PC-9 (cell line): ENCODE data around the gene CTNNA3. TPM values are rescaled to one million over a fixed set of nuclear protein-coding genes. Genes with fewer than 3 reads are reported as not detected.

Experiments used
- BruUV-seq: library from RNA; stranded (reverse); fragments of 400-500 nt; replicated peaks from 2 replicates; lab custom pipeline; 2021; lab: Mats Ljungman, UMichigan
- CTCF ChIA-PET: fragments of 300-600 bp; sonication (Branson Sonifier 250); formaldehyde crosslinking; loops from one replicate; lab custom pipeline; 2022; ENCODE audit warnings: antibody characterized with exemption; lab: Charles Lee
- POLR2A ChIA-PET: fragments of 300-600 bp; sonication (Branson Sonifier 250); formaldehyde crosslinking; loops from one replicate; lab custom pipeline; 2022; ENCODE audit warnings: antibody characterized with exemption; ENCODE audit not compliant: unreplicated experiment; lab: Charles Lee
- DNase-seq, 2 experiments: peaks; one replicate each; pipeline versions ENCODE4 v3.0.0 to v3.0.0-alpha.2; 2015 to 2022; ENCODE audit warnings: mixed read lengths in 1 of 2
- H2AFZ ChIP-seq: fragments of 200-600 bp; sonication (generic); 2 replicates; pipeline ENCODE4 v1.8.1; 2017; ENCODE audit warnings: antibody characterized with exemption
- H3F3A ChIP-seq: fragments of 200-600 bp; sonication (generic); 2 replicates; pipeline ENCODE4 v1.8.1; 2017; ENCODE audit warnings: antibody characterized with exemption, mild to moderate bottlenecking, low read depth; ENCODE audit not compliant: insufficient read depth
- H3K27ac ChIP-seq: fragments of 200-600 bp; sonication (generic); 2 replicates; pipeline ENCODE4 v1.6.1; 2016; ENCODE audit warnings: mixed run types
- H3K27me3 ChIP-seq: fragments of 200-600 bp; sonication (generic); 2 replicates; pipeline ENCODE4 v1.6.1; 2016; ENCODE audit warnings: low read depth, mixed run types; ENCODE audit not compliant: insufficient read depth
- H3K36me3 ChIP-seq: fragments of 200-600 bp; sonication (generic); 2 replicates; pipeline ENCODE4 v1.6.1; 2016; ENCODE audit warnings: low read depth, mixed run types
- H3K4me1 ChIP-seq: fragments of 200-600 bp; sonication (generic); replicated peaks from 2 replicates; pipeline ENCODE4 v1.6.1; 2016; ENCODE audit warnings: mixed run types; ENCODE audit not compliant: insufficient read depth
- H3K4me2 ChIP-seq: fragments of 200-600 bp; sonication (generic); 2 replicates; pipeline ENCODE4 v1.6.1; 2017; ENCODE audit warnings: mixed run types
- H3K4me3 ChIP-seq: fragments of 200-600 bp; sonication (generic); 2 replicates; pipeline ENCODE4 v1.6.1; 2016; ENCODE audit warnings: mixed run types
- H3K79me2 ChIP-seq: fragments of 200-600 bp; sonication (generic); 2 replicates; pipeline ENCODE4 v1.6.1; 2017; ENCODE audit warnings: low read depth, mixed run types
- H3K9me2 ChIP-seq: fragments of 200-600 bp; sonication (generic); 2 replicates; pipeline ENCODE4 v1.8.1; 2017; ENCODE audit warnings: mild to moderate bottlenecking; ENCODE audit not compliant: insufficient read depth
- H3K9me3 ChIP-seq: fragments of 200-600 bp; sonication (generic); 2 replicates; pipeline ENCODE4 v1.8.1; 2016; ENCODE audit warnings: low read depth; ENCODE audit not compliant: insufficient read depth
- H4K20me1 ChIP-seq: fragments of 200-600 bp; sonication (generic); 2 replicates; pipeline ENCODE4 v1.8.1; 2017; ENCODE audit not compliant: insufficient read depth
- CTCF ChIP-seq: fragments of 200-600 bp; sonication (generic); conservative IDR thresholded peaks from 2 replicates; pipeline ENCODE4 v1.6.1; 2017; ENCODE audit warnings: mixed run types, antibody characterized with exemption, mild to moderate bottlenecking, moderate library complexity
- EZH2 ChIP-seq: fragments of 200-600 bp; sonication (generic); IDR thresholded peaks from 2 replicates; pipeline ENCODE4 v1.8.0; 2017; ENCODE audit warnings: antibody characterized with exemption, low read depth
- intact Hi-C: fragments of 100-400 bp; cut with micrococcal nuclease; formaldehyde crosslinking; loops from one replicate; pipeline ENCODE4 v1.10.0; 2022; ENCODE audit not compliant: unreplicated experiment
- total RNA-seq: library from RNA; stranded (reverse); gene quantifications from 2 replicates; pipeline ENCODE4 v1.2.3, GENCODE V29; 2021

CTNNA3 gene
- total RNA-seq, 1 experiment from 2014 or later, result not detected

- H3K4me2 ChIP-seq, result no peak overlapping the region
- no peak for DNase-seq
- no TSS peak for BruUV-seq
- CTCF ChIA-PET, result no interaction called here
- H3K9me2 ChIP-seq, result no peaks in the 10 kb centered on the region
- H3K4me3 ChIP-seq, result no peak overlapping the region
- no peaks in the 10 kb centered on the region for H3F3A ChIP-seq
- H4K20me1 ChIP-seq, result no peaks in the 10 kb centered on the region
- H3K79me2 ChIP-seq, result no peaks in the 10 kb centered on the region
- H3K36me3 ChIP-seq, result no peaks in the 10 kb centered on the region
- H3K27ac ChIP-seq, result no peak overlapping the region
- no peak for TF ChIP-seq CTCF
- TF ChIP-seq EZH2, result no peak
- intact Hi-C loops, result no loop called here
- POLR2A ChIA-PET, result no interaction called here
- no peaks in the 10 kb centered on the region for H3K9me3 ChIP-seq
- H3K4me1 ChIP-seq, result no peaks in the 10 kb centered on the region
- no peak overlapping the region for H2AFZ ChIP-seq
- H3K27me3 ChIP-seq, result no peaks in the 10 kb centered on the region
These were observed 609.5 kb downstream of the CTNNA3 start for GRCh38 chr10:67086327-67087134.

- H2AFZ ChIP-seq, result no peak overlapping the region
- CTCF ChIA-PET, result no interaction called here
- DNase-seq, result no peak
- H3K9me3 ChIP-seq, result no peaks in the 10 kb centered on the region
- no peak overlapping the region for H3K4me3 ChIP-seq
- H3K4me1 ChIP-seq, result no peaks in the 10 kb centered on the region
- H3F3A ChIP-seq, result no peaks in the 10 kb centered on the region
- H3K79me2 ChIP-seq, result no peaks in the 10 kb centered on the region
- H3K9me2 ChIP-seq, result no peaks in the 10 kb centered on the region
- no peak overlapping the region for H3K4me2 ChIP-seq
- no peaks in the 10 kb centered on the region for H4K20me1 ChIP-seq
- TF ChIP-seq EZH2, result no peak
- no peak for TF ChIP-seq CTCF
- no peaks in the 10 kb centered on the region for H3K36me3 ChIP-seq
- BruUV-seq, result no TSS peak
- no peak overlapping the region for H3K27ac ChIP-seq
- POLR2A ChIA-PET, result no interaction called here
- H3K27me3 ChIP-seq, result no peaks in the 10 kb centered on the region
- intact Hi-C loops, result no loop called here
These were observed 616.9 kb downstream of the CTNNA3 start for GRCh38 chr10:67079126-67079525.

GRCh38 chr10:67077376-67077775, 618.6 kb downstream of the CTNNA3 start:
- no peak for DNase-seq
- Histone ChIP-seq H2AFZ (no peak overlapping the region), H3K36me3 (no peaks in the 10 kb centered on the region), H3K4me2 (no peak overlapping the region), H4K20me1 (no peaks in the 10 kb centered on the region), H3K27ac (no peak overlapping the region), H3K4me1 (no peaks in the 10 kb centered on the region), H3K9me3 (no peaks in the 10 kb centered on the region), H3K4me3 (no peak overlapping the region), H3K79me2 (no peaks in the 10 kb centered on the region), H3K9me2 (no peaks in the 10 kb centered on the region), H3F3A (no peaks in the 10 kb centered on the region), H3K27me3 (no peaks in the 10 kb centered on the region)
- TF ChIP-seq EZH2 (no peak), CTCF (no peak)
- ChIA-PET CTCF (no interaction called here), POLR2A (no interaction called here)
- intact Hi-C loops, result no loop called here
- BruUV-seq, result no TSS peak
